ENCODE measurements around the gene ULK1.

GRCh38 chr12:131850856-131851559 is 43.4 kb upstream of the ULK1 start:
- no peak for TF ChIP-seq POLR2AphosphoS5 (IDR thresholded peaks at IDR 0.05; ENCODE audit: borderline replicate concordance, low read depth, low read length)
- no peak for TF ChIP-seq EZH2 (IDR thresholded peaks at IDR 0.05)
- no peak for TF ChIP-seq FOXP2 (optimal IDR thresholded peaks at IDR 0.05; ENCODE audit: control extremely low read depth, extremely low read length, insufficient read depth)
